ENCODE measurements around the gene MAPKAP1. TPM values are rescaled to one million over a fixed set of nuclear protein-coding genes. Genes with fewer than 3 reads are reported as not detected.

The MAPKAP1 gene
- total and polyA plus RNA-seq, 2 of the 13 experiments (the other 11 are each of a cell fraction or from before 2014, with no cell fraction given), result 45.0 to 64.3 TPM

- TF ChIP-seq NPAS2 (CRISPR knock-in tag; IDR thresholded peaks at IDR 0.05; ENCODE audit: borderline replicate concordance) (no peak), GABPB1 (CRISPR knock-in tag; IDR thresholded peaks at IDR 0.05) (peak; percentile 98), GLMP (CRISPR knock-in tag; IDR thresholded peaks at IDR 0.05; ENCODE audit: borderline replicate concordance) (no peak), ZBTB7A (CRISPR knock-in tag; IDR thresholded peaks at IDR 0.05) (no peak), ZFY (CRISPR knock-in tag; IDR thresholded peaks at IDR 0.05) (peak; percentile 85), ZC3H4 (CRISPR knock-in tag; IDR thresholded peaks at IDR 0.05; ENCODE audit: borderline replicate concordance) (no peak), ZBTB2 (CRISPR knock-in tag; IDR thresholded peaks at IDR 0.05; ENCODE audit: low read depth) (no peak), ELK4 (CRISPR knock-in tag; IDR thresholded peaks at IDR 0.05; ENCODE audit: borderline replicate concordance) (no peak), ISL2 (CRISPR knock-in tag; IDR thresholded peaks at IDR 0.05) (peak; percentile 46), ZBTB44 (CRISPR knock-in tag; IDR thresholded peaks at IDR 0.05) (no peak), SIX4 (CRISPR knock-in tag; IDR thresholded peaks at IDR 0.05) (no peak), GTF2F1 (IDR thresholded peaks at IDR 0.05; ENCODE audit: low read length) (no peak), ZBTB14 (CRISPR knock-in tag; IDR thresholded peaks at IDR 0.05) (no peak), PHF21A (CRISPR knock-in tag; IDR thresholded peaks at IDR 0.05) (0 out of 2 replicates have a peak, but pooled peaks have one; percentile 53), ZNF776 (CRISPR knock-in tag; IDR thresholded peaks at IDR 0.05) (no peak), ZNF446 (CRISPR knock-in tag; IDR thresholded peaks at IDR 0.05) (0 out of 2 replicates have a peak, but pooled peaks have one; percentile 33), SOX6 (IDR thresholded peaks at IDR 0.05) (no peak), SOX6 (CRISPR knock-in tag; IDR thresholded peaks at IDR 0.05) (peak; percentile 52), RXRA (CRISPR knock-in tag; IDR thresholded peaks at IDR 0.05) (peak; percentile 63; the same call in 1 of the 2 replicates), JUND (CRISPR knock-in tag; IDR thresholded peaks at IDR 0.05) (no peak), ZNF180 (CRISPR knock-in tag; IDR thresholded peaks at IDR 0.05; ENCODE audit: borderline replicate concordance, low read depth) (no peak), SMAD1 (CRISPR knock-in tag; IDR thresholded peaks at IDR 0.05; ENCODE audit: borderline replicate concordance, low read depth) (no peak), ZNF264 (CRISPR knock-in tag; IDR thresholded peaks at IDR 0.05) (no peak)
Observed at GRCh38 chr9:125706651-125707471, at the start of gene MAPKAP1 (continued).

All from HepG2 (cell line).